GM19324 (cell line): Measurements from ENCODE around the gene AIRE.
"Not testable (repeated sequence)": the region's sequence is repeated elsewhere in the genome, so short reads cannot be mapped to it uniquely, and the experiment has no call there.

Source experiments
- ATAC-seq: cut with Tn5 transposase; IDR thresholded peaks from one replicate; pipeline ENCODE4 v1.9.1; 2021; ENCODE audit warnings: mild to moderate bottlenecking, moderate library complexity; ENCODE audit not compliant: unreplicated experiment, low FRiP score

Gene AIRE

DNA sequence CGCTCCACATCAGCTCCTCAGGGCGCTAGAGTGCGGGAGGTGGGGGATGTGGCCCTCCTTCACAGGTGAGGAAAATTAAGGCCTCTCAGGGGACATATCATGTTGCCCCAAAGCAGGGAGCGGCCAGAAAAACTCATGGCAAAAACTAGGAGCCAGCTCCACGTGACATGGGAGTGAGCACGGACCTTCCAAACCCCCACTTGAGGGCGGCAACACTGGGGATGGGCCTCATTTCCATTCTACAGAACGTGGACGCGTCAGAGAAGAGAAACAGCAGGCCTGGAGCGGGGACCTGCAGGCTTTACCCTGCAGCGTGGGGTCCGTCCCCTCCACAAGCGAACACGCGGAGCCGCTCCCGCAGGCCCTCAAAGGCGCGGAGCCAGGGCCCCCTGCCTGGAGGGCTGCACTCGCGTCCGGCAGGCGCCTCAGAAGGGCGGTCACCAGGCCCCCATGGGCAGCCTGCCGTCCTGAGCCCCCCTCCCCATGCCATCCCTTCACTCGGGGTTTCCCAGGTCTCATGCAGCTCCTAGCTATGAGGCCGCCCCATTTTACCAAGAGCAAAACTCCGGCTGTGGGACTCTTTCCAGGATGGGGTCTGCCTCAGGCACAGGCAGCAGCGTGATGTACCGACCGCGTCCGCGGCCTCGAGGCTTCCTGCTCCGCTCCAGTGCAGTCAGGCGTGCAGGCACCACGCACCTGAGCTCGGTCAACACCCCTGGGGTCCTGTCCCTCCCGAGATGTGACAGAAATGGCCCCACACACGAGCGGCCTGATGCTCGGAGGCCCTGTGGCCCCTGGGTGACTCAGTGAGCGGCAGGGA lies 48.0 kb downstream of the AIRE start:
- ATAC-seq: no peak

DNA sequence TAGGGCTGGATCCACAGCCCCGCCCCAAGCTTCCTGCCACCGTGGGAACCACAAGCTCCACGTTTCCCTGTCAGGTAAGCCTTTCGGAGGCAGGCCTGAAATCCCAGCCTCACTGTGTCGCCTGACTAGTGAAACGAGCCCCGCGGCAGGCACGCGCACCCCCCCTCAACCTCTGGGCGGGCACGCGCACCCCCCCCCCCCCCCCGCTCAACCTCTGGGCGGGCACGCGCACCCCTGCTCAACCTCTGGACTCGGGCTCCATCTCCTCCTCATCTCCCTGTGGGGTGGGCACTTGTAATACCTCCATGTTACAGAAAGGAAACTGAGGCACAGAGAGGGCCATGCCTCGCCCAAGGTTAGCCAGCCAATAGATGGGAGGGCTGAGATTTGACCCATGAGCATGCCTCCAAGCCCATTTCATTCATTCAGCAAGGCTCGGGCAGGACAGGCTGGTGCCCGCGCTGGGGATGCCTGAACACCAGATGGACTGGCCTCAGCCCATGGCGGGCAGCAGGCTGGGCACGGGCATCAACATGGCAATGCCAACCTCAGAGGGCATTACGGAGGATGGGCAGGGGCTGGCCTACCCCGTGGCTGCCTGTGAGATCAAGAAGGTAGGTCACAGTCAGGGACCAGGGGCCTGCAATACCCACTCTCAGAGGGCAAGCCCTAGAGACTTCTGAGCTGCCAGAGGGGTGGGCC lies 48.8 kb downstream of the AIRE start:
- no peak for ATAC-seq

DNA sequence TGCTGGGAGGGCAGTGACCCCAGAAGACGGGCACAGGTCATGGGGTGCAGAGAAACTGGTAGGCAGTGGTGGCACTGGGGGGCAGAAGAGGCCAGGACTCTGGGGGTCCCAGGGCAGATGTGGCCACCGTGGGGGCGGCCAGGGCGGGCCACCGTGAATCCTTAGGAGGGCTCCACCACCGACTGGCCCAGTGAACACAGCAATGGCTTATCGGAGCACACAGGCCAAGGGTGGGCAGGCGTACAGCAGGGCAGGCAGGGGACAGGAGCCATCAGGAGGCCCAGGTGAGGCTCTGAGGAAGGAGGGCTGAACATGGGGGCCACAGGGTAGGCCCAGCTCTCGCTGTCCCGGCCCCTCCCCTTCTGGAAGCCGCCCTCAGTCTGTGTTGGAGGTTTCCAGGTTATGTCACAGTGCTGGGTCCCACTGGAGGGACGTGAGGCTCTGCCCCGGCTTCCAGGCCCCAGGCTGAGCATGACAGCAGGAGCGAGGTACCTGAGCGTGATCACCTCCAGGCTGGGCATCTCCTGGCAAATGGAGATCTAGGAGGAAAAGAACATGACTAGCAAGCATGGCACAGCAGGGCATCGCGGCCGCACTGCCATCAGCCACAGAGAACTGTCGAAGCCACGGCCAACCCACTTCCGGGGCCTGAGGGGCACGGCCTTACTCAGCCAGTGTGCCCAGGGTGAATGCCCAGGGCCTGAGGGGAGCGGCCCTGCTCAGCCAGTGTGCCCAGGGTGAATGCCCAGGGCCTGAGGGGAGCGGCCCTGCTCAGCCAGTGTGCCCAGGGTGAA lies 49.8 kb downstream of the AIRE start:
- ATAC-seq: no peak

DNA sequence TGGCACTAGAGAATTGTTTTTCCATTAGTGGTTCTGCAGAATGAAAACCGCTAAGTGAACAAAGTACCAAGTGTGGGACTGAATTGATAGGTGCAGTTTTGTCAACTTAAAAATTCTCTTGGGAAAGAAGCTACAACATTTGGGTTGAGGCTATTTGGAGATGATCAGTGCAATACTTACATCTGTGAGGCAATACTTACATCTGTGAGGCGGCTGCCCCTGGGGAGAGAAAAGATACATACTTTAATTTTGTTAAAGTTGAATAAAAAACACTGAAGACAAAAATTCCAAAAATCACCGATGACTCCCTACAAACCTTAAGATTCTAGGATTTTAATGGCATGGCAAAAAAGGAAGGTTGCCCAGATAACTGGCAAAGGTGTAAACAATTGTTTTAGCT lies 51.8 kb downstream of the AIRE start:
- ATAC-seq: no peak

DNA sequence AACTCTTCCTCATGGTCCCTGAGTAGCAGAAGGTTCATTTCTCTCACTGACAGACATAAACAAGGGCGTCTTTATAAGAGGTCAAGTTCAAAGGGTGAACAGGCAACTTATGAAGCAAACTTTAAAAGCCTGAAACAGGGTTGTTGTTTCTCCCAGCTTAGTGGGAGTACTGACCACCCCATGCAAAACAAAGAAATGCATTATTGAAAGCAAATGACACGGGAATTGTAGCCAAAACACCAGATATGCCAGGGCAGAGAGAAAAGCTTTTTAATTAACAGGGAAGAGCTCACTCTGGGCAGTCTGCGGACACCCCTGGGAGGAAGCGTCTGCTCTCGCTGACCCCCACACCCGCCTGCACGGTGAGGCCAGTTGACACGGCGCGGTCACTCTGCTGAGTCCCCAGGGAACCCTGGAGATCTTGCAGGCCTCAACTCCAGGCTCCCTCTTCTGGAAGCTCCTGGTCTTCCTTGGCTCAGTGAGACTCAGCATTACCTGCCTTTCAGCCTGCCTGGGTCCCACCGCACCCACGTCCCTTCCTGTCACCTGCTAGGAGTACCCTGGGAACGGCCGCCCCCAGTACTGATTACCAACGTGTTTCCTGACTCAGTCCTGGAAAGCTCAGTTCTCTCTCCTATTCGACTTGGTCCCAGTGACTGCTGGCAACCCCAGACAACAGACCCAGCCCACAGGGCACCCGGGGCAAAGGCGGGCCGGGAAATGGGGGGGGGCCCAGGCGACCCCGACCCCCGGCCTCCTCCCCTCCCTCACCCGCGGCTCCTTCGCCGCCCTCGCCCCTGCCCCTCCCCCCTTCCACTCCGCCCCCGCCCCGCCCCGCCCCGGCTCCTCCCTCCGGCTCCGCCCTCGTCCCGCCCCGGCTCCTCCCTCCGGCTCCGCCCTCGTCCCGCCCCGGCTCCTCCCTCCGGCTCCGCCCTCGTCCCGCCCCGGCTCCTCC lies 52.5 kb downstream of the AIRE start:
- ATAC-seq: no peak

DNA sequence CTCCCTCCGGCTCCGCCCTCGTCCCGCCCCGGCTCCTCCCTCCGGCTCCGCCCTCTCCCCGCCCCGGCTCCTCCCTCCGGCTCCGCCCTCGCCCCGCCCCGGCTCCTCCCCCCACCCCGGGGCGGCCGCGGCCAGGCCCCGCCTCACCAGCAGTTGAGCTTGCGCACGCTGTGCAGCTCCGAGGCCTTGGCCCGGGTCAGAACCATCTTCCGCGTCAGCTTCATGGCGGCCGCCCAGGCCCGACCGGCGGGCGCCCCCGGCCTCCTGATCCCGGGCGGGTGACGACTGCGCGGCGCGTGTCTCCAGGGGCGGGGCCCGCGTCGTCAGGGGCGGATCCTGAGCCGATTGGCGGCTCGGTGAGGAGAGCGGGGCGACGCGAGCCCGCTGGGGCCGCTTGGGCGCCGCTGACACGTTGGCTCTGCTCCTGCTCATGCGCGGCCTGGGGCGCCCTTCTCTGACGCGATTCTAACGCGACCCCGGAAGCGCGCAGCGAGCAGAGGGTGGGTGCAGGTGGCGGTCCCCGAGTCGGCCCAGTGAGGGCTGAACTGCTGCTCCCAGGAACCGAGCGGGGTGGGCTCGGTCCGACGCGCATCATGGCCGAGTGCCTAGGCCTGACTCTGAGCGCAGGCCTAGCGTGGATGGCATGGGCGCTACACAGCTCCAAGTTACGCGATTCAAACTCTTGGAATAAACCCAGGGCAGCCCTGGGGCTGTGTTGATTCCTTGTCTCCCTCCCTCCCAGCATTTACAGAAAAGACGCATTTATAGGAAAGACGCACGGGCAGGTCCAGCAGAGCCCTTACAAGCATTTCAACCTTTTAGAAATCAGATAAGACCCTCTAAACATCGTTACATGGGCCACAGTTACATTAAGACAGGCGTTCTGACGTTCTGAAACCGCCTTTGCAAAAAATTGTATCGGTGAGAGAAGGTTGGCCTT lies 53.6 kb downstream of the AIRE start, which contains the start of gene CFAP410:
Gene CFAP410, minus strand, starts transcription at position 420 of the 940 bp plus-strand sequence. Its CDS starts 196 bp downstream, at position 224.
- ATAC-seq: peak; percentile 93

DNA sequence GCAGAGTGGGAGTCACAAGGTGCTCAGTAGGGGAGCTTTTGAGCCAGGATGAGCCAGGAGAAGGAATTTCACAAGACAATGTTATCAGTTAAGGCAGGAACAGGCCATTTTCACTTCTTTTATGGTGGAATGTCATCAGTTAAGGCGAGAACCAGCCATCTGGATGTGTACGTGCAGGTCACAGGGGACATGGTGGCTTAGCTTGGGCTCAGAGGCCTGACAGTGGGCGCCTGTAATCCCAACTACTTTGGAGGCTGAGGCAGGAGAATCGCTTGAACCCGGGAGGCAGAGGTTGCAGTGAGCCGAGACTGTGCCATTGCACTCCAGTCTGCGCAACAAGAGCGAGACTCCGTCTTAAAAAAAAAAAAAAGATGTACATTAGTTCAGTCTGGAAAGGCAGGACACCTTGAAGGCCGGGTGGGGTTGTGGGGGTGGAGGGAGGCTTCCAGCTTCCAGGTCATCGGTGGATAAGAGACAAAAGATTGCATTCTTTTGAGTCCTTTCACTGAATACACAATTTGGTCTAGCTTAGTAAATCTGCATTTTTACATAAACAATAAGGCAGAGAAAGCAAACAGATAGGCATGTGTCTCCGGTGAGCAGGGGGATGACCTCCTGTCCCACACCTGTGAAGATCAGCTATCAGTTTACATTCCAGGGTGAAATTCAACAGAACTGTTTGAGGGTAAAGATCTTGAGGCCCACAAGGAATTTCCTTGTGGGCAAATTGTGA lies 56.2 kb downstream of the AIRE start:
- ATAC-seq: not testable (repeated sequence)

DNA sequence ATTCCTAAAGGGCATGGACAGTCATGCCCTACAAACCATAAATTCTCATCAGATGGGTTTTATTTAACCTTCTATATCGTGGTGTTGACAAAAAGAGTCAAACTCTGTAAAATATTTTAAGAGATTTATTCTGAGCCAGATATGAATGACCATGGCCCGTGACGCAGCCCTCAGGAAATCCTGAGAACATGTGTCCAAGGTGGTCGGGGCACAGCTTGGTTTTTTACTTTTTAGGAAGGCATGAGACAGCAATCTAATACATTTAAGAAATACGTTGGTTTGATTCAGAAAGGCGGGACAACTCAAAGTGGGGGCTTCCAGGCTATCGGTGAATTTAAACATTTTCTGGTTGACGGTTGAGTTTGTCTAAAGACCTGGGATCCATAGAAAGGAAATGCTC lies 57.3 kb downstream of the AIRE start:
- ATAC-seq: not testable (repeated sequence)

DNA sequence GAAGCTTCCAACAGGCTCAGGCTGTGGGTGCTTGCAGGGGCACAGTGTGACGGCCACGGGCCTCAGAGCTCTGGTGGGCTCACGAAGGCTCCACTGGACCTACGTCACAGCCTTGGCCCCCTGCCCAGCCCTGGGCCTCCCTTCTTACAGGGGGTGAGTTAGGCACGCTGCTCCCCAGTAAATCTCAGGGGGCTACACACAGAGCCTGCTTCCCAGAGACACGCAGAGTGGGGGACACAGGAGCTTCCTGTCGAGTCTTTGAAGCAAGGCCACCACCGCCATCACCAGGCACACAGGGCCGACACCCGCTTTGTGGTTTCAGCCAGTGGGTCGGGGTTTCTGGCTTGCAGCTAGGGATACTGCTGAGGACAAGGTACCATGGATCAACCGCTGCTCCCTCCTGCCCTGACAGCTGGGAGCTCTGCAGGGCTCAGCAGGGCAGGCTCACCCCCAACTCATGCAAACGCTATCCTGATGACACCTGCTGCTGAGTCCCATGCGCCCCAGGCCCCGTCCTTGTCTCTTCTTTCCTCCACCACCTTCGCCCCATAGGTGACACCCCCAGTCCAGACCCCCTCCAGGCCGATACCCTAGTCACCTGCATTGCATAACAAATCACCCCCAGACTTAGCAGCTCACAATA lies 59.0 kb downstream of the AIRE start:
- ATAC-seq: no peak

DNA sequence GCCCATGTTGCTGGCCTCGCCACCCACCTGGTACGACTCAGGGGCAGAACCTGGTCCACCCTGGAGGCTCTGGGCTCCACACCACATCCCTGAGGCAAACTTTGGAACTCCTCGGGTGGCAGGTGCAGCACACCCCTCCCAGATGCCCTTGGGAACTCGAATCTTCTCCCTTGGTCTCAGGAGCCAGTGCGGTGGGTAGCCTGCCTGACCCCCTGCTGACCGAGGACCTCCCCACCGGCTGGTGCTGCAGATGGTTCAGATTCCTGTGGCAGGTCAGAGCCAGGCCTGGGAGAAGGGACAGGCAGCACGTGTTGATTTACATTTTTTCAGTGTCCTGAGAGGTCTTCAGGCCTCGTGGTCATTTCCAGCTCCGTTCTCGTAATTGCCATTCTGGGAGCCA lies 59.8 kb downstream of the AIRE start:
- no peak for ATAC-seq

DNA sequence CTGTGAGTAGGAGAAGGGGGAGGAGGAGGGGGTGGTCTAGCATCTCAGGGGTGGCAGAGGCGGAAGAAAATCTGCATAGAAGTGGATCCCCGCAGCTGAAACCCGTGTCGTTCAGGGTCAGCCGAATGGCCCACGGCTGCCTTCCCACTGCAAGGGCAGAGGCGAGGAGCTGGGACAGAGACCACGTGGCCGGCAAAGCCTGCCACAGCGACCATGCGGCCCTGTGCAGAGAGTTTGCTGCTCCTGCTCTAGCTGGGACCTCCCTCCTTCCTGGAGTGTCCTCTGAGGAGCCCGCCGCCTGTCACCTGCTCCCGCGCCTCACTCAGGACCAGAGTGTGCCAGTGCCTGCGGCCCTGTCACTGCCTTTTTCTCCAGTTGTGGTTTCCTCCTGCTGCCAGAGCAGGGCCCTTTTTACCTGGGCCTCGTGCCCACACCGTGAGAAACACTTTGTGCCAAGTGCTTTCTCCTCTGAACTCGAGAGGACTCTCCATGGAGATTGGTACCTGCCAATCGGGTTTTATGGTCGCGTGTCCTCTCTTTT lies 62.3 kb downstream of the AIRE start:
- no peak for ATAC-seq
